Measurements from ENCODE around the gene UBA5.

GRCh38 chr3:132660811-132661070, 612 bp downstream of the UBA5 start:
- no peak for TF ChIP-seq CTCF (IDR thresholded peaks at IDR 0.05)
- no peak for TF ChIP-seq POLR2A (IDR thresholded peaks at IDR 0.05)
